H9 (cell line): Measurements from ENCODE around the gene WDR27. TPM values are rescaled to one million over a fixed set of nuclear protein-coding genes. Genes with fewer than 3 reads are reported as not detected.

Experiments
- DNase-seq: peaks from one replicate; pipeline ENCODE4 v3.0.0-alpha.2; 2017
- H2AFZ ChIP-seq: one replicate; pipeline ENCODE4 v1.6.1; 2013; ENCODE audit warnings: mild to moderate bottlenecking, low read length, control low read depth, moderate library complexity
- H2AK5ac ChIP-seq: 2 replicates; pipeline ENCODE4 v1.6.1; 2013; ENCODE audit warnings: low read length, control low read depth, mixed read lengths; ENCODE audit not compliant: insufficient read length
- H2BK120ac ChIP-seq: one replicate; pipeline ENCODE4 v1.6.1; 2013; ENCODE audit warnings: low read depth, mild to moderate bottlenecking, low read length, control low read depth, inconsistent platforms; ENCODE audit not compliant: poor library complexity, severe bottlenecking
- H2BK12ac ChIP-seq: 2 replicates; pipeline ENCODE4 v1.6.1; 2013; ENCODE audit warnings: low read length, control low read depth, mixed read lengths, low read depth; ENCODE audit not compliant: insufficient read length
- H2BK15ac ChIP-seq: 2 replicates; pipeline ENCODE4 v1.6.1; 2013; ENCODE audit warnings: low read depth, low read length, control low read depth
- H2BK20ac ChIP-seq: one replicate; pipeline ENCODE4 v1.6.1; 2013; ENCODE audit warnings: low read depth, mild to moderate bottlenecking, low read length, control low read depth, inconsistent platforms; ENCODE audit not compliant: poor library complexity, severe bottlenecking
- H2BK5ac ChIP-seq: 2 replicates; pipeline ENCODE4 v1.6.1; 2013; ENCODE audit warnings: low read length, control low read depth, mixed read lengths; ENCODE audit not compliant: insufficient read length
- H3K14ac ChIP-seq: 2 replicates; pipeline ENCODE4 v1.6.1; 2013; ENCODE audit warnings: low read length, control low read depth; ENCODE audit not compliant: insufficient read depth
- H3K18ac ChIP-seq: 2 replicates; pipeline ENCODE4 v1.6.1; 2013; ENCODE audit warnings: low read depth, mild to moderate bottlenecking, mixed read lengths, low read length, control low read depth; ENCODE audit not compliant: insufficient read length
- H3K23ac ChIP-seq: 2 replicates; pipeline ENCODE4 v1.6.1; 2013; ENCODE audit warnings: low read length, control low read depth, mixed read lengths, low read depth; ENCODE audit not compliant: insufficient read length
- H3K23me2 ChIP-seq: 2 replicates; pipeline ENCODE4 v1.6.1; 2013; ENCODE audit warnings: low read depth, mild to moderate bottlenecking, mixed read lengths, low read length, control low read depth; ENCODE audit not compliant: insufficient read length, poor library complexity, severe bottlenecking
- H3K27ac ChIP-seq: 2 replicates; pipeline ENCODE4 v1.5.1; 2013; ENCODE audit warnings: low read length, control low read depth, mixed read lengths, low read depth; ENCODE audit not compliant: insufficient read length
- H3K27me3 ChIP-seq: 2 replicates; pipeline ENCODE4 v1.6.1; 2013; ENCODE audit warnings: low read length, control low read depth, inconsistent platforms; ENCODE audit not compliant: insufficient read depth
- H3K4ac ChIP-seq: 2 replicates; pipeline ENCODE4 v1.6.1; 2013; ENCODE audit warnings: low read depth, mild to moderate bottlenecking, control low read depth, inconsistent platforms, low read length, moderate library complexity
- H3K4me1 ChIP-seq: 2 replicates; pipeline ENCODE4 v1.6.1; 2013; ENCODE audit warnings: low read length, control low read depth, inconsistent platforms; ENCODE audit not compliant: insufficient read depth
- H3K4me2 ChIP-seq: 2 replicates; pipeline ENCODE4 v1.6.1; 2013; ENCODE audit warnings: low read length, control low read depth, mixed read lengths; ENCODE audit not compliant: insufficient read length, insufficient read depth
- H3K56ac ChIP-seq: 2 replicates; pipeline ENCODE4 v1.6.1; 2013; ENCODE audit warnings: low read depth, mild to moderate bottlenecking, mixed read lengths, low read length, control low read depth; ENCODE audit not compliant: insufficient read length
- H3K79me1 ChIP-seq: 2 replicates; pipeline ENCODE4 v1.6.1; 2013; ENCODE audit warnings: low read depth, mild to moderate bottlenecking, moderate library complexity, low read length, control low read depth, inconsistent platforms; ENCODE audit not compliant: insufficient read depth, poor library complexity, severe bottlenecking
- H3K79me2 ChIP-seq: 2 replicates; pipeline ENCODE4 v1.6.1; 2013; ENCODE audit warnings: low read length, control low read depth, inconsistent platforms; ENCODE audit not compliant: insufficient read depth
- H3K9ac ChIP-seq: 2 replicates; pipeline ENCODE4 v1.6.1; 2013; ENCODE audit warnings: low read length, control low read depth, mixed read lengths; ENCODE audit not compliant: insufficient read length; ENCODE audit errors: extremely low read depth
- H3K9me3 ChIP-seq: one replicate; pipeline ENCODE4 v1.6.1; 2013; ENCODE audit warnings: low read depth, low read length, inconsistent platforms; ENCODE audit not compliant: control insufficient read depth
- H3T11ph ChIP-seq: one replicate; pipeline ENCODE4 v1.6.1; 2013; ENCODE audit warnings: mild to moderate bottlenecking, low read length, control low read depth, inconsistent platforms
- H4K20me1 ChIP-seq: one replicate; pipeline ENCODE4 v1.6.1; 2013; ENCODE audit not compliant: control insufficient read depth, insufficient read length, insufficient read depth
- H4K5ac ChIP-seq: 2 replicates; pipeline ENCODE4 v1.6.1; 2013; ENCODE audit warnings: low read depth, mild to moderate bottlenecking, mixed read lengths, low read length, control low read depth; ENCODE audit not compliant: insufficient read length
- H4K8ac ChIP-seq: replicated peaks from 2 replicates; pipeline ENCODE4 v1.6.1; 2013; ENCODE audit warnings: low read length, control low read depth, mixed read lengths, low read depth; ENCODE audit not compliant: insufficient read length
- H4K91ac ChIP-seq: 2 replicates; pipeline ENCODE4 v1.6.1; 2013; ENCODE audit warnings: low read depth, mild to moderate bottlenecking, moderate library complexity, mixed read lengths, low read length, control low read depth; ENCODE audit not compliant: insufficient read length
- H3K27ac Mint-ChIP-seq, 3 experiments: 2 replicates in 2 of 3; 3 replicates in 1 of 3; pipeline ENCODE4 v1.8.0; 2020 to 2021; ENCODE audit warnings: mixed read lengths in 3 of 3, mild to moderate bottlenecking in 1 of 3, moderate library complexity in 1 of 3
- H3K27me3 Mint-ChIP-seq: 2 replicates; pipeline ENCODE4 v1.8.0; 2021; ENCODE audit warnings: low read depth, mild to moderate bottlenecking, moderate library complexity, mixed read lengths
- H3K36me3 Mint-ChIP-seq, 3 experiments: 2 replicates in 2 of 3; 3 replicates in 1 of 3; pipeline ENCODE4 v1.8.0; 2020 to 2021; ENCODE audit warnings: low read depth in 3 of 3, mixed read lengths in 3 of 3; ENCODE audit not compliant: insufficient read depth in 1 of 3
- H3K4me1 Mint-ChIP-seq, 2 experiments: 2 replicates each; pipeline ENCODE4 v1.8.0; 2020; ENCODE audit warnings: mixed read lengths in 2 of 2
- H3K4me3 Mint-ChIP-seq, 2 experiments: 2 replicates in 1 of 2; 3 replicates in 1 of 2; pipeline ENCODE4 v1.8.0; 2020 to 2021; ENCODE audit warnings: mild to moderate bottlenecking in 2 of 2, mixed read lengths in 2 of 2, moderate library complexity in 1 of 2
- H3K9me3 Mint-ChIP-seq, 2 experiments: 2 replicates in 1 of 2; 3 replicates in 1 of 2; pipeline ENCODE4 v1.8.0; 2020; ENCODE audit warnings: mild to moderate bottlenecking in 2 of 2, mixed read lengths in 2 of 2, moderate library complexity in 1 of 2
- WGBS: extraction: QIAGEN DNeasy Blood & Tissue Kit; methylation state at CpG from one replicate; pipeline ENCODE4 v1.1.7; 2013; ENCODE audit warnings: missing lambda C conversion rate, low lambda C conversion rate, mixed read lengths; ENCODE audit not compliant: insufficient read length; ENCODE audit errors: extremely low coverage; 5-methylcytosine and 5-hydroxymethylcytosine counted together
- total RNA-seq: library from RNA; stranded (reverse); gene quantifications from 2 replicates; pipeline ENCODE4 v1.2.1, GENCODE V29; 2021
- TF ChIP-seq, protein P1 (sequence below): fragments of 200-600 bp; sonication (generic); conservative IDR thresholded peaks from 3 replicates; pipeline ENCODE4 v1.8.0; 2021; ENCODE audit warnings: antibody characterized with exemption, mild to moderate bottlenecking

WDR27 gene
- total RNA-seq, 1 experiment from 2014 or later: 48.7 TPM

DNA sequence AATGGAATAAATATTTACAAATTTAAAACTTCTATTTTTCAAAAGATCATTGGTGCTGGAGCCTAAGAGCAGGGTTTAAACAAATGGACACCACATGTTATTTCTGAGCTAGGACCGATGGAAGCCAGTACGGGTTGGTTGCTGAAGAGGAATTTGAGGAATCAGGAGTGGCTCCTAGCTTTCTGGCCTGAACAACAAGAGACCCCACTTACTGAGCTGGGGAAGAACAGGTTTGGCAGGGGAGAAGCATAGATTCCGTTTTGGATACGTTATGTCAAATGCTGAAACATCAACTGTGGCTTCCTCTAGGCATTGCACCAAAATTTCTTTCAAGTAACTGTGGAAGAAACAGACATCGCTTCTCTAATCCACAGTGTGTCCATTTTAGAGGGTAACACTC is 6.7 kb downstream of the WDR27 start:
- peaks cover 0 to 12% of the 10 kb centered on the region in 2 experiments; a peak in 3 of 5 replicates for H3K9me3 Mint-ChIP-seq
- Histone ChIP-seq H3K56ac (no peak overlapping the region), H2AK5ac (no peak overlapping the region), H3K9me3 (no peaks in the 10 kb centered on the region), H3K23me2 (no peaks in the 10 kb centered on the region), H4K20me1 (no peaks in the 10 kb centered on the region), H3K4me2 (no peak overlapping the region), H3K23ac (no peak overlapping the region), H3K9ac (no peak overlapping the region), H4K91ac (no peak overlapping the region), H3K79me2 (peaks cover 14% of the 10 kb centered on the region; the same call in 1 of the 2 replicates), H2BK5ac (no peak overlapping the region), H4K5ac (no peak overlapping the region), H3K27me3 (no peaks in the 10 kb centered on the region), H3K79me1 (peaks cover 12% of the 10 kb centered on the region), H4K8ac (no peak overlapping the region), H2BK15ac (no peak overlapping the region), H2BK120ac (no peak overlapping the region), H3K18ac (no peak overlapping the region), H3K14ac (no peak overlapping the region), H3K27ac (no peak overlapping the region), H2BK12ac (no peak overlapping the region), H2AFZ (no peak overlapping the region), H3T11ph (no peak overlapping the region), H3K4me1 (peaks cover 4% of the 10 kb centered on the region), H2BK20ac (no peak overlapping the region), H3K4ac (no peak overlapping the region)
- H3K4me1 Mint-ChIP-seq: peaks cover 11 to 26% of the 10 kb centered on the region in 2 experiments
- peaks cover 47 to 59% (median 50%) of the 10 kb centered on the region in 3 experiments for H3K36me3 Mint-ChIP-seq
- H3K4me3 Mint-ChIP-seq: no peak overlapping the region
- H3K27me3 Mint-ChIP-seq: no peaks in the 10 kb centered on the region
- no peak for DNase-seq
- TF ChIP-seq, protein P1, sequence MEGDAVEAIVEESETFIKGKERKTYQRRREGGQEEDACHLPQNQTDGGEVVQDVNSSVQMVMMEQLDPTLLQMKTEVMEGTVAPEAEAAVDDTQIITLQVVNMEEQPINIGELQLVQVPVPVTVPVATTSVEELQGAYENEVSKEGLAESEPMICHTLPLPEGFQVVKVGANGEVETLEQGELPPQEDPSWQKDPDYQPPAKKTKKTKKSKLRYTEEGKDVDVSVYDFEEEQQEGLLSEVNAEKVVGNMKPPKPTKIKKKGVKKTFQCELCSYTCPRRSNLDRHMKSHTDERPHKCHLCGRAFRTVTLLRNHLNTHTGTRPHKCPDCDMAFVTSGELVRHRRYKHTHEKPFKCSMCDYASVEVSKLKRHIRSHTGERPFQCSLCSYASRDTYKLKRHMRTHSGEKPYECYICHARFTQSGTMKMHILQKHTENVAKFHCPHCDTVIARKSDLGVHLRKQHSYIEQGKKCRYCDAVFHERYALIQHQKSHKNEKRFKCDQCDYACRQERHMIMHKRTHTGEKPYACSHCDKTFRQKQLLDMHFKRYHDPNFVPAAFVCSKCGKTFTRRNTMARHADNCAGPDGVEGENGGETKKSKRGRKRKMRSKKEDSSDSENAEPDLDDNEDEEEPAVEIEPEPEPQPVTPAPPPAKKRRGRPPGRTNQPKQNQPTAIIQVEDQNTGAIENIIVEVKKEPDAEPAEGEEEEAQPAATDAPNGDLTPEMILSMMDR: no peak
- WGBS: no CpG with 5 or more reads among the region's 5 CpGs
- H3K27ac Mint-ChIP-seq: no peak overlapping the region
